Measurements from ENCODE around the gene CHCHD1. TPM values are rescaled to one million over a fixed set of nuclear protein-coding genes. Genes with fewer than 3 reads are reported as not detected.

CHCHD1 gene
- total RNA-seq, 1 experiment from 2014 or later: 36.6 TPM

DNA sequence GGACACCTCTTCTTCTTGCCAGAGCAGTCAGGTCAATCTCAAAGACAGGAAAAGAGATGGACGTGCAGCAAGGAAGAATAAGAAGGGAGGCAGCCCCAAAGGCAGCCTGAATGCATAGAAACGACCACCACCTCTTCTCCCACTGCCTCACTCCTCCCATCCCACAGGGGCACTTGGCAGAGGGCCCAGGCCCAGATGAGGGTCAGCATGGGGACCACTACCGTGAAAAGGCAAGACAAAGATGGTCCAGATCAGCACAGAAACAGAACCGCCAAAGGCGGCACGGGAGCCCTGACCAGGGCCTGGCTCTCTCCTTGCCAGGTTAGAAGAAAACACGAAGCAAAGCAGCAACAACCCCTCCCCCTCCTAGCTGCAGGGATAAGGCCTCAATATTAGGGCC lies 31.5 kb downstream of the CHCHD1 start (continued):
- TF ChIP-seq, protein P1, sequence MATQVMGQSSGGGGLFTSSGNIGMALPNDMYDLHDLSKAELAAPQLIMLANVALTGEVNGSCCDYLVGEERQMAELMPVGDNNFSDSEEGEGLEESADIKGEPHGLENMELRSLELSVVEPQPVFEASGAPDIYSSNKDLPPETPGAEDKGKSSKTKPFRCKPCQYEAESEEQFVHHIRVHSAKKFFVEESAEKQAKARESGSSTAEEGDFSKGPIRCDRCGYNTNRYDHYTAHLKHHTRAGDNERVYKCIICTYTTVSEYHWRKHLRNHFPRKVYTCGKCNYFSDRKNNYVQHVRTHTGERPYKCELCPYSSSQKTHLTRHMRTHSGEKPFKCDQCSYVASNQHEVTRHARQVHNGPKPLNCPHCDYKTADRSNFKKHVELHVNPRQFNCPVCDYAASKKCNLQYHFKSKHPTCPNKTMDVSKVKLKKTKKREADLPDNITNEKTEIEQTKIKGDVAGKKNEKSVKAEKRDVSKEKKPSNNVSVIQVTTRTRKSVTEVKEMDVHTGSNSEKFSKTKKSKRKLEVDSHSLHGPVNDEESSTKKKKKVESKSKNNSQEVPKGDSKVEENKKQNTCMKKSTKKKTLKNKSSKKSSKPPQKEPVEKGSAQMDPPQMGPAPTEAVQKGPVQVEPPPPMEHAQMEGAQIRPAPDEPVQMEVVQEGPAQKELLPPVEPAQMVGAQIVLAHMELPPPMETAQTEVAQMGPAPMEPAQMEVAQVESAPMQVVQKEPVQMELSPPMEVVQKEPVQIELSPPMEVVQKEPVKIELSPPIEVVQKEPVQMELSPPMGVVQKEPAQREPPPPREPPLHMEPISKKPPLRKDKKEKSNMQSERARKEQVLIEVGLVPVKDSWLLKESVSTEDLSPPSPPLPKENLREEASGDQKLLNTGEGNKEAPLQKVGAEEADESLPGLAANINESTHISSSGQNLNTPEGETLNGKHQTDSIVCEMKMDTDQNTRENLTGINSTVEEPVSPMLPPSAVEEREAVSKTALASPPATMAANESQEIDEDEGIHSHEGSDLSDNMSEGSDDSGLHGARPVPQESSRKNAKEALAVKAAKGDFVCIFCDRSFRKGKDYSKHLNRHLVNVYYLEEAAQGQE (IDR thresholded peaks at IDR 0.05; ENCODE audit: low read depth): no peak
- no peak for TF ChIP-seq JUND (IDR thresholded peaks at IDR 0.05)
- no peak for TF ChIP-seq TCF7L2 (IDR thresholded peaks at IDR 0.05; ENCODE audit: borderline replicate concordance, extremely low read depth, insufficient read depth, insufficient read length)
- no peak for TF ChIP-seq ZNF274 (IDR thresholded peaks at IDR 0.05; ENCODE audit: low read depth, low read length)
- no peak for TF ChIP-seq EGR1 (IDR thresholded peaks at IDR 0.05; ENCODE audit: low read depth)
- no peak for TF ChIP-seq SRF (IDR thresholded peaks at IDR 0.05; ENCODE audit: low read depth)
- no peak for TF ChIP-seq ELF1 (IDR thresholded peaks at IDR 0.05; ENCODE audit: borderline replicate concordance, low read depth)

DNA sequence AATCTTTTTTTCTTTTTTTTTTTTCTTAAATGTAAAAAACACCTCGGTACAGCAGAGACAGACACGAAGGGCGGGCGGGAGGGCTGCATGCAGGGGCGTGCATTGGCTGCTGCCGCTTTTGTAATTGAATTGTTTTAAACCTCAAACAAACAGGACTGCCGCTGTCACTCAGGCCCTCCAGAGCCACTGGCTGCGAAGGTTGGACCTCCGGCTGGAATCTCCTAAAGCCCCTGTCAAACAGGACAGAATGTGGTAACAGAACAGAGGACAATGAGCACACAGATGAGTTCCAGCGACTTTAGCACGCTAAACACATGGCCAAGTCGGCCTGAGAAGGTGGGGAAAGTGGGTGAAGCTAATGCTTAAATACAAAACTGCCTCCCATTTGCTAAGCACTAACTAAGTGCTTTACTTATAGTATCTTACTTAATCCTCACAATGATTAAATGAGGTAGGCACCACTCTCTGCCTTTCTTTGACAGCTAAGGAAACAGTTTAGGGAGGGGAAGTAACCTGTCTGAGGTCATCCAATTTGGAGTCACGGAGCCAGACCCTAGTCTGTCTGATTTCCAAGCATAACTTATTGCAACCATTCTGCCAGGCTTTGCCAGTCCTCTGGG lies 32.5 kb downstream of the CHCHD1 start:
- Histone ChIP-seq H3K9me3 (ENCODE audit: control insufficient read depth in 1 of 2, insufficient read depth in 1 of 2, low read depth in 1 of 2, low read length in 2 of 2) (no peaks in the 10 kb centered on the region), H2AFZ (ENCODE audit: low read depth, low read length, poor library complexity, severe bottlenecking) (no peak overlapping the region), H3K79me2 (ENCODE audit: insufficient read depth, low read length) (0 out of 2 replicates have a peak, but pooled peaks cover 5% of the 10 kb centered on the region), H3K4me3 (replicated peaks in 1 of 2; ENCODE audit: low read depth in 1 of 2, low read length in 2 of 2) (no peak overlapping the region), H3K9ac (ENCODE audit: low read length) (no peak overlapping the region), H3K9me2 (ENCODE audit: insufficient read depth) (no peaks in the 10 kb centered on the region), H3K27ac (ENCODE audit: low read depth, low read length) (no peak overlapping the region), H4K20me1 (ENCODE audit: insufficient read depth) (no peaks in the 10 kb centered on the region), H3K36me3 (ENCODE audit: control insufficient read depth in 1 of 2, insufficient read depth in 2 of 2, low read length in 2 of 2) (peaks cover 12 to 18% of the 10 kb centered on the region in 2 experiments; a peak in 3 of 4 replicates), H3K27me3 (ENCODE audit: insufficient read depth, low read length) (no peaks in the 10 kb centered on the region), H3K4me2 (ENCODE audit: low read length) (no peak overlapping the region), H3K4me1 (ENCODE audit: control insufficient read depth in 1 of 2, insufficient read depth in 2 of 2, low read length in 2 of 2) (peaks cover 4 to 21% of the 10 kb centered on the region in 2 experiments; a peak in 3 of 4 replicates)
- intact Hi-C loops (cut with micrococcal nuclease): no loop called here
- POLR2A ChIA-PET: no interaction called here
- DNase-seq (ENCODE audit: low read depth, low spot score) (no peak), ATAC-seq (no peak)
- no TSS peak for BruUV-seq (replicated peaks)
- CTCF ChIA-PET: no interaction called here
- RAD21 ChIA-PET (ENCODE audit: low non-redundant PET in 1 of 2, low total read pairs in 2 of 2, uncharacterized antibody in 2 of 2, unreplicated experiment in 2 of 2): no interaction called here
- TF ChIP-seq POLR2A (IDR thresholded peaks at IDR 0.05; ENCODE audit: borderline replicate concordance, extremely low read depth, insufficient read depth, insufficient read length) (no peak), FOSL1 (IDR thresholded peaks at IDR 0.05; ENCODE audit: low read depth) (no peak), SP1 (IDR thresholded peaks at IDR 0.05; ENCODE audit: low read depth) (no peak), SIN3A (IDR thresholded peaks at IDR 0.05; ENCODE audit: low read depth) (no peak)
- TF ChIP-seq, protein P2, sequence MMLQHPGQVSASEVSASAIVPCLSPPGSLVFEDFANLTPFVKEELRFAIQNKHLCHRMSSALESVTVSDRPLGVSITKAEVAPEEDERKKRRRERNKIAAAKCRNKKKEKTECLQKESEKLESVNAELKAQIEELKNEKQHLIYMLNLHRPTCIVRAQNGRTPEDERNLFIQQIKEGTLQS (IDR thresholded peaks at IDR 0.05): no peak
